K562 (cell line): ENCODE data around the gene MXI1. TPM values are rescaled to one million over a fixed set of nuclear protein-coding genes. Genes with fewer than 3 reads are reported as not detected.

Source experiments
- ATAC-seq: fragments of 200-7000 bp; cut with Tn5 transposase; 3 replicates; pipeline ENCODE4 v1.9.1; 2020; ENCODE audit warnings: moderate library complexity
- BruUV-seq: library from RNA; stranded (reverse); fragments of 400-500 nt; replicated peaks from 2 replicates; lab custom pipeline; 2021; lab: Mats Ljungman, UMichigan
- CTCF ChIA-PET: fragments of 300-600 bp; formaldehyde crosslinking; extraction: SDS; loops from one replicate; lab custom pipeline; 2021; ENCODE audit warnings: low intra/inter-chr PET ratio; lab: Yijun Ruan, JAX
- POLR2A ChIA-PET: fragments of 300-600, 350-650 bp; sonication (Branson Sonifier 250); formaldehyde crosslinking; extraction: SDS; loops from one replicate; lab custom pipeline; 2021; ENCODE audit warnings: antibody characterized with exemption, inconsistent platforms; lab: Yijun Ruan, JAX
- DNase-seq, 4 experiments: peaks; one replicate each; pipeline versions ENCODE4 v3.0.0 to v3.0.0-alpha.2; 2011 to 2018; ENCODE audit warnings: low spot score in 3 of 4, mixed read lengths in 3 of 4; ENCODE audit errors: extremely low read depth in 1 of 4
- FAIRE-seq: peaks from 2 replicates; lab custom pipeline; 2011; peaks lifted over from hg19 to GRCh38; lab: Jason Lieb, UNC
- H2AFZ ChIP-seq: 2 replicates; pipeline ENCODE4 v1.6.0; 2011; ENCODE audit warnings: low read depth, low read length, control low read depth, inconsistent platforms
- H3K27ac ChIP-seq: fragments of 200-600 bp; 3 replicates; pipeline ENCODE4 v1.8.0; 2011; ENCODE audit warnings: low read depth, mild to moderate bottlenecking, control low read depth, inconsistent platforms, low read length, moderate library complexity, mixed read lengths; ENCODE audit errors: extremely low read depth
- H3K27me3 ChIP-seq, 2 experiments: fragments of 300-600 bp in 1 of 2; 2 replicates in 1 of 2; 3 replicates in 1 of 2; pipeline versions ENCODE4 v1.6.0 to v1.8.0; 2011; ENCODE audit warnings: inconsistent platforms in 2 of 2, low read length in 2 of 2, mild to moderate bottlenecking in 1 of 2, mixed read lengths in 1 of 2, moderate library complexity in 1 of 2; ENCODE audit not compliant: control insufficient read depth in 2 of 2, insufficient read depth in 2 of 2
- H3K36me3 ChIP-seq: fragments of 300-600 bp; 3 replicates; pipeline ENCODE4 v1.8.0; 2011; ENCODE audit warnings: mild to moderate bottlenecking, low read length, inconsistent platforms; ENCODE audit not compliant: control insufficient read depth, insufficient read depth
- H3K4me1 ChIP-seq, 2 experiments: fragments of 200-600 bp in 1 of 2; replicated peaks in 1 of 2; 2 replicates in 1 of 2; 3 replicates in 1 of 2; pipeline versions ENCODE4 v1.5.1 to v1.8.0; 2011; ENCODE audit warnings: inconsistent platforms in 2 of 2, low read length in 2 of 2, mild to moderate bottlenecking in 1 of 2, mixed read lengths in 1 of 2, moderate library complexity in 1 of 2; ENCODE audit not compliant: control insufficient read depth in 2 of 2, insufficient read depth in 2 of 2
- H3K4me2 ChIP-seq: 2 replicates; pipeline ENCODE4 v1.6.1; 2011; ENCODE audit warnings: low read length, control low read depth, inconsistent platforms, mixed read lengths; ENCODE audit not compliant: insufficient read depth
- H3K4me3 ChIP-seq: fragments of 200-600 bp; sonication (generic), shearing (Covaris generic); 2 replicates; pipeline ENCODE4 v1.5.1; 2016; ENCODE audit warnings: control low read depth, inconsistent platforms
- H3K79me2 ChIP-seq: fragments of 200-600 bp; 3 replicates; pipeline ENCODE4 v1.8.0; 2011; ENCODE audit warnings: low read length, inconsistent platforms; ENCODE audit not compliant: control insufficient read depth, insufficient read depth
- H3K9ac ChIP-seq, 2 experiments: 2 replicates each; pipeline versions ENCODE4 v1.6.0 to v1.6.1; 2011; ENCODE audit warnings: low read depth in 2 of 2, low read length in 2 of 2, control low read depth in 1 of 2, inconsistent platforms in 1 of 2, mild to moderate bottlenecking in 1 of 2, mixed read lengths in 1 of 2; ENCODE audit not compliant: insufficient read depth in 1 of 2
- H3K9me1 ChIP-seq: one replicate; pipeline ENCODE4 v1.6.0; 2011; ENCODE audit warnings: inconsistent platforms, mild to moderate bottlenecking, low read length, moderate library complexity; ENCODE audit not compliant: control insufficient read depth, insufficient read depth
- H3K9me3 ChIP-seq: replicated peaks from 2 replicates; pipeline ENCODE4 v1.5.1; 2011; ENCODE audit warnings: low read depth, low read length, inconsistent platforms; ENCODE audit not compliant: control insufficient read depth, insufficient read depth
- H4K20me1 ChIP-seq: replicated peaks from 2 replicates; pipeline ENCODE4 v1.6.1; 2011; ENCODE audit warnings: low read length, inconsistent platforms, mixed read lengths; ENCODE audit not compliant: control insufficient read depth, insufficient read depth
- CXXC5 ChIP-seq: fragments of 250-450 bp; sonication (Bioruptor Pico); IDR thresholded peaks from 2 replicates; pipeline ENCODE4 v1.8.0; 2022; ENCODE audit warnings: inconsistent platforms, mild to moderate bottlenecking, moderate library complexity
- FOXJ2 ChIP-seq: fragments of 200-800 bp; sonication (Bioruptor generic); IDR thresholded peaks from 2 replicates; pipeline ENCODE4 v1.6.1; 2016; ENCODE audit warnings: missing genetic modification characterization, missing compliant biosample characterization
- FOXP4 ChIP-seq: sonication (generic); formaldehyde crosslinking; IDR thresholded peaks from 2 replicates; pipeline ENCODE4 v1.8.0; 2022; ENCODE audit warnings: mild to moderate bottlenecking, missing genetic modification reagents, borderline replicate concordance
- GTF2F1 ChIP-seq: IDR thresholded peaks from 2 replicates; pipeline ENCODE4 v1.6.1; 2011; ENCODE audit warnings: low read depth, low read length, improper control_type of control experiment
- KAT7 ChIP-seq: sonication (generic); formaldehyde crosslinking; IDR thresholded peaks from 2 replicates; pipeline ENCODE4 v1.8.0; 2022; ENCODE audit warnings: missing genetic modification reagents, mild to moderate bottlenecking, borderline replicate concordance
- RBM25 ChIP-seq: fragments of 200-400 bp; formaldehyde crosslinking; IDR thresholded peaks from 2 replicates; pipeline ENCODE4 v1.6.1; 2018; ENCODE audit warnings: low read length, low read depth, moderate library complexity; ENCODE audit not compliant: severe bottlenecking
- SNRNP70 ChIP-seq: fragments of 200-400 bp; formaldehyde crosslinking; optimal IDR thresholded peaks from 2 replicates; pipeline ENCODE3; 2017; ENCODE audit warnings: low read depth, low read length
- WGBS: fragments of 100-300 bp; shearing (Covaris generic); methylation state at CpG from one replicate; pipeline ENCODE4 v1.1.6; 2016; ENCODE audit warnings: low coverage, mixed read lengths; ENCODE audit not compliant: insufficient coverage; ENCODE audit errors: missing lambda C conversion rate; 5-methylcytosine and 5-hydroxymethylcytosine counted together
- in situ Hi-C: fragments of 300-500 bp; cut with MboI; formaldehyde crosslinking; loops from 4 replicates; pipeline ENCODE4 v1.15.0; 2018; ENCODE audit warnings: inconsistent platforms, mixed read lengths
- intact Hi-C: fragments of 100-400 bp; cut with micrococcal nuclease; formaldehyde crosslinking; loops from 2 replicates; pipeline ENCODE4 v1.14.2; 2022
- polyA plus RNA-seq, 8 experiments: library from polyadenylated mRNA; depleted of rRNA in 4 of 8; stranded (reverse) in 5 of 8; unstranded in 3 of 8; fragments of >200 nt; fragmentation: Nextera tagmentation in 2 of 8; fragmentation: Illumina TruSeq in 1 of 8; extraction: Ambion mirVana in 2 of 8; extraction: Trizol in 1 of 8; gene quantifications; 2 replicates each; pipeline versions ENCODE4 v1.2.1 to v1.2.3, GENCODE V29; 2011 to 2014; ENCODE audit warnings: inconsistent platforms in 1 of 8, missing spikeins in 1 of 8
- total RNA-seq, 7 experiments: library from RNA; depleted of rRNA in 6 of 7; stranded (reverse); fragments of >200 nt in 6 of 7; fragmentation: Illumina TruSeq in 2 of 7; extraction: Trizol in 2 of 7; gene quantifications; 2 replicates each; pipeline versions ENCODE4 v1.2.1 to v1.2.3, GENCODE V29; 2011 to 2021; ENCODE audit warnings: low replicate concordance in 1 of 7
- TF ChIP-seq, protein P1 (sequence below), 2 experiments: fragments of 450-650 bp in 1 of 2; IDR thresholded peaks; 2 replicates each; pipeline ENCODE4 v1.6.1; 2011 to 2017; ENCODE audit warnings: low read depth in 2 of 2, antibody characterized with exemption in 1 of 2, borderline replicate concordance in 1 of 2, low read length in 1 of 2, mild to moderate bottlenecking in 1 of 2, mixed read lengths in 1 of 2; ENCODE audit not compliant: control insufficient read depth in 1 of 2

MXI1 gene
- total and polyA plus RNA-seq, 9 of the 15 experiments (the other 6 are each of a cell fraction or from before 2014, with no cell fraction given), result 9.1 to 23.7 (median 14.8) TPM

DNA sequence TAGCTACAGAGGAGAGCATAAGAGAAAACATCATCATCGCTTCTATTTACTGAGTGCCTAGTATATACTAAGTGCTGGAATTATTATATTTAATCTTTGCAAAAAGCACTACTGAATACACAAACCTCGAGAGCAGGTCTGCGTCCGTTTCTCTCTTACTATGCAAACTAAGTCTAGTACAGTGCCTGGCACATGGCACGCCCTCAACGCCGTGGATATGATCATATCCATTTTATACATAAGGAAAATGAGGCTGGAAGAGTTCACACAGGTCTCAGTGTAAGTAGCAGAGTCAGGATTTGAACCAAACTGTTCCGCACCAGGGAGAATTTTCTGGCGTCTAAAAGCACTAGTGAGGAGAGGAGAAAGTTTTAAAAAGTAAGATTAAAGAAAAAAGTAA, 17.6 kb downstream of the MXI1 start:
- WGBS, result 57% methylated on average over 9 of the region's 9 CpGs
- Histone ChIP-seq H3K27me3 (no peaks in the 10 kb centered on the region), H3K4me1 (peaks cover 34 to 36% of the 10 kb centered on the region in 2 experiments; a peak in 4 of 5 replicates), H3K4me3 (peak overlapping the region; percentile 80; the same call in 1 of the 2 replicates), H3K9ac (peak overlapping the region; percentile 72 to 94; a peak in 3 of 4 replicates), H3K4me2 (peak overlapping the region; percentile 78), H4K20me1 (no peaks in the 10 kb centered on the region), H3K36me3 (peaks cover 13% of the 10 kb centered on the region; the same call in 1 of the 3 replicates), H3K9me1 (no peaks in the 10 kb centered on the region), H3K27ac (peak overlapping the region; percentile 90), H2AFZ (no peak overlapping the region; the same call in 1 of the 2 replicates), H3K9me3 (no peaks in the 10 kb centered on the region), H3K79me2 (peaks cover 70% of the 10 kb centered on the region)
- no TSS peak for BruUV-seq
- intact Hi-C loops, result loop anchor here (5.0 kb wide), 2 partner anchors 52 to 88 kb away; no protein-coding TSS in a partner anchor
- TF ChIP-seq, protein P1, sequence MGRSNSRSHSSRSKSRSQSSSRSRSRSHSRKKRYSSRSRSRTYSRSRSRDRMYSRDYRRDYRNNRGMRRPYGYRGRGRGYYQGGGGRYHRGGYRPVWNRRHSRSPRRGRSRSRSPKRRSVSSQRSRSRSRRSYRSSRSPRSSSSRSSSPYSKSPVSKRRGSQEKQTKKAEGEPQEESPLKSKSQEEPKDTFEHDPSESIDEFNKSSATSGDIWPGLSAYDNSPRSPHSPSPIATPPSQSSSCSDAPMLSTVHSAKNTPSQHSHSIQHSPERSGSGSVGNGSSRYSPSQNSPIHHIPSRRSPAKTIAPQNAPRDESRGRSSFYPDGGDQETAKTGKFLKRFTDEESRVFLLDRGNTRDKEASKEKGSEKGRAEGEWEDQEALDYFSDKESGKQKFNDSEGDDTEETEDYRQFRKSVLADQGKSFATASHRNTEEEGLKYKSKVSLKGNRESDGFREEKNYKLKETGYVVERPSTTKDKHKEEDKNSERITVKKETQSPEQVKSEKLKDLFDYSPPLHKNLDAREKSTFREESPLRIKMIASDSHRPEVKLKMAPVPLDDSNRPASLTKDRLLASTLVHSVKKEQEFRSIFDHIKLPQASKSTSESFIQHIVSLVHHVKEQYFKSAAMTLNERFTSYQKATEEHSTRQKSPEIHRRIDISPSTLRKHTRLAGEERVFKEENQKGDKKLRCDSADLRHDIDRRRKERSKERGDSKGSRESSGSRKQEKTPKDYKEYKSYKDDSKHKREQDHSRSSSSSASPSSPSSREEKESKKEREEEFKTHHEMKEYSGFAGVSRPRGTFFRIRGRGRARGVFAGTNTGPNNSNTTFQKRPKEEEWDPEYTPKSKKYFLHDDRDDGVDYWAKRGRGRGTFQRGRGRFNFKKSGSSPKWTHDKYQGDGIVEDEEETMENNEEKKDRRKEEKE (IDR thresholded peaks at IDR 0.05; ENCODE audit: borderline replicate concordance in 1 of 2, control insufficient read depth in 1 of 2, low read depth in 2 of 2, low read length in 1 of 2), result no peak
- TF ChIP-seq FOXJ2 (tag) (no peak), FOXP4 (CRISPR knock-in tag) (no peak), CXXC5 (CRISPR knock-in tag) (no peak), GTF2F1 (no peak), SNRNP70 (no peak), KAT7 (no peak), RBM25 (peak; percentile 80)
- ATAC-seq, result no peak
- no peak for FAIRE-seq
- POLR2A ChIA-PET, result interaction anchor here (0.5 to 0.6 kb wide), 2 partner anchors 83 to 178 kb away, joined by 3 read pairs; no protein-coding TSS in a partner anchor
- CTCF ChIA-PET, result interaction anchor here (1.8 kb wide), 1 partner anchor 87 kb away, joined by 16 read pairs; no protein-coding TSS in a partner anchor
- in situ Hi-C loops, result no loop called here
- no peak for DNase-seq
